ENCODE measurements around the gene ESYT3. TPM values are rescaled to one million over a fixed set of nuclear protein-coding genes. Genes with fewer than 3 reads are reported as not detected.

ESYT3 gene
- total RNA-seq, 1 experiment from 2014 or later, result 6.3 TPM

- peaks cover 73% of the 10 kb centered on the region for H3K27me3 Mint-ChIP-seq (ENCODE audit: low read depth)
- no peak overlapping the region for H2AFZ ChIP-seq (ENCODE audit: low read length)
- H3K4ac ChIP-seq (ENCODE audit: low read depth, low read length), result no peak overlapping the region
- H4K5ac ChIP-seq (ENCODE audit: insufficient read length, low read depth, low read length), result no peak overlapping the region
- H3K9me3 ChIP-seq (ENCODE audit: control insufficient read depth, low read depth, low read length), result no peaks in the 10 kb centered on the region
- H2AK5ac ChIP-seq (ENCODE audit: insufficient read length, low read length), result no peak overlapping the region
- no peaks in the 10 kb centered on the region for H4K20me1 ChIP-seq (ENCODE audit: control insufficient read depth, insufficient read depth, insufficient read length)
- H3K27ac ChIP-seq (ENCODE audit: insufficient read length, low read depth, low read length), result no peak overlapping the region
- H3K14ac ChIP-seq (ENCODE audit: insufficient read depth, low read length), result no peak overlapping the region
- no peak overlapping the region for H3K56ac ChIP-seq (ENCODE audit: insufficient read length, low read depth, low read length)
- peaks cover 10 to 11% of the 10 kb centered on the region in 2 experiments; a peak in 4 of 5 replicates for H3K9me3 Mint-ChIP-seq
- WGBS (ENCODE audit: extremely low coverage, insufficient read length, low lambda C conversion rate), result no CpG with 5 or more reads among the region's 16 CpGs
- peaks cover 8% of the 10 kb centered on the region; the same call in 1 of the 2 replicates for H3K27me3 ChIP-seq (ENCODE audit: insufficient read depth, low read length)
- H3T11ph ChIP-seq (ENCODE audit: low read length), result no peak overlapping the region
- H2BK15ac ChIP-seq (ENCODE audit: low read depth, low read length), result no peak overlapping the region
- TF ChIP-seq CTCF (conservative IDR thresholded peaks at IDR 0.05), result no peak
- peak overlapping the region; percentile 44 for H3K4me2 ChIP-seq (ENCODE audit: insufficient read depth, insufficient read length, low read length)
- H2BK5ac ChIP-seq (ENCODE audit: insufficient read length, low read length), result no peak overlapping the region
- H3K4me1 Mint-ChIP-seq, result peaks cover 3 to 11% of the 10 kb centered on the region in 2 experiments; a peak in 3 of 4 replicates
- H3K9ac ChIP-seq (ENCODE audit: extremely low read depth, insufficient read length, low read length), result no peak overlapping the region
- H3K4me3 Mint-ChIP-seq, result peak overlapping the region; percentile 63 to 69; a peak in 4 of 5 replicates
- H2BK20ac ChIP-seq (ENCODE audit: low read depth, low read length, poor library complexity, severe bottlenecking), result no peak overlapping the region
- peaks cover 0 to 10% (median 8%) of the 10 kb centered on the region in 3 experiments; a peak in 3 of 7 replicates for H3K36me3 Mint-ChIP-seq (ENCODE audit: insufficient read depth in 1 of 3, low read depth in 3 of 3)
- H2BK12ac ChIP-seq (ENCODE audit: insufficient read length, low read depth, low read length), result no peak overlapping the region
- no peak overlapping the region for H4K8ac ChIP-seq (replicated peaks; ENCODE audit: insufficient read length, low read depth, low read length)
- DNase-seq, result no peak
- H2BK120ac ChIP-seq (ENCODE audit: low read depth, low read length, poor library complexity, severe bottlenecking), result no peak overlapping the region
- H3K4me1 ChIP-seq (ENCODE audit: insufficient read depth, low read length), result no peaks in the 10 kb centered on the region
- no peak overlapping the region for H4K91ac ChIP-seq (ENCODE audit: insufficient read length, low read depth, low read length)
- no peaks in the 10 kb centered on the region for H3K79me2 ChIP-seq (ENCODE audit: insufficient read depth, low read length)
- H3K18ac ChIP-seq (ENCODE audit: insufficient read length, low read depth, low read length), result peak overlapping the region; percentile 10
- H3K79me1 ChIP-seq (ENCODE audit: insufficient read depth, low read depth, low read length, poor library complexity, severe bottlenecking), result no peaks in the 10 kb centered on the region
- H3K23ac ChIP-seq (ENCODE audit: insufficient read length, low read depth, low read length), result no peak overlapping the region
- no peak overlapping the region for H3K27ac Mint-ChIP-seq
- H3K23me2 ChIP-seq (ENCODE audit: insufficient read length, low read depth, low read length, poor library complexity, severe bottlenecking), result peaks cover 14% of the 10 kb centered on the region
Measured at GRCh38 chr3:138433892-138434275, 532 bp upstream of the ESYT3 start.
